GM12801 (cell line): Measurements from ENCODE around the gene ZNF524.

Experiments
- CTCF ChIP-seq: IDR thresholded peaks from one replicate; pipeline ENCODE4 v1.5.1; 2011; ENCODE audit warnings: control low read depth; ENCODE audit not compliant: insufficient read length; ENCODE audit errors: extremely low read depth

ZNF524 gene

GRCh38 chr19:55621205-55621672 is 21.2 kb downstream of the ZNF524 start:
- TF ChIP-seq CTCF: no peak

GRCh38 chr19:55621673-55622231 is 21.7 kb downstream of the ZNF524 start:
- no peak for TF ChIP-seq CTCF

GRCh38 chr19:55622242-55622969 is 22.3 kb downstream of the ZNF524 start:
- no peak for TF ChIP-seq CTCF

GRCh38 chr19:55623130-55623529 is 23.0 kb downstream of the ZNF524 start:
- no peak for TF ChIP-seq CTCF

GRCh38 chr19:55623561-55623960 is 23.5 kb downstream of the ZNF524 start:
- no peak for TF ChIP-seq CTCF

- no peak for TF ChIP-seq CTCF
Observed at GRCh38 chr19:55624109-55625003, 24.3 kb downstream of the ZNF524 start, which contains the start of gene ZNF784. Gene ZNF784, minus strand, starts transcription at chr19:55624566. Its CDS starts 5 bp downstream, at chr19:55624561.

GRCh38 chr19:55625004-55625326 is 24.9 kb downstream of the ZNF524 start:
- TF ChIP-seq CTCF: no peak
